Activated CD8-positive, alpha-beta memory T cell treated with anti-CD3 and anti-CD28 coated beads, Interleukin-2, amount 50 U/mL, for 24 hours (primary cell): ENCODE results near the gene OR10A3.

ENCODE experiments used
- DNase-seq: peaks from one replicate; pipeline ENCODE4 v3.0.0-alpha.2; 2020; ENCODE audit errors: extremely low read depth

The OR10A3 gene

GRCh38 chr11:7892840-7893254 is 48.7 kb downstream of the OR10A3 start:
- no peak for DNase-seq

GRCh38 chr11:7892059-7892699 is 49.3 kb downstream of the OR10A3 start:
- no peak for DNase-seq

GRCh38 chr11:7890417-7891172 is 50.9 kb downstream of the OR10A3 start:
- no peak for DNase-seq

- DNase-seq: no peak
Observed at GRCh38 chr11:7889985-7890384, 51.5 kb downstream of the OR10A3 start.
